Embryonic facial prominence (tissue), 1 donor: ENCODE measurements around the gene OR1F1.
"Not testable (repeated sequence)": the region's sequence is repeated elsewhere in the genome, so short reads cannot be mapped to it uniquely, and the experiment has no call there.

Source experiments
- DNase-seq: peaks from one replicate; pipeline ENCODE4 v3.0.0-alpha.2; 2016; ENCODE audit errors: extremely low spot score

Gene OR1F1

GRCh38 chr16:3150346-3151218 is 37.4 kb upstream of the OR1F1 start:
- DNase-seq: peak; percentile 88

GRCh38 chr16:3152027-3152276 is 36.1 kb upstream of the OR1F1 start:
- DNase-seq: no peak

- no peak for DNase-seq
Measured at GRCh38 chr16:3152277-3152990, 35.6 kb upstream of the OR1F1 start.

- DNase-seq: no peak
Measured at GRCh38 chr16:3152991-3153368, 35.0 kb upstream of the OR1F1 start.

DNA sequence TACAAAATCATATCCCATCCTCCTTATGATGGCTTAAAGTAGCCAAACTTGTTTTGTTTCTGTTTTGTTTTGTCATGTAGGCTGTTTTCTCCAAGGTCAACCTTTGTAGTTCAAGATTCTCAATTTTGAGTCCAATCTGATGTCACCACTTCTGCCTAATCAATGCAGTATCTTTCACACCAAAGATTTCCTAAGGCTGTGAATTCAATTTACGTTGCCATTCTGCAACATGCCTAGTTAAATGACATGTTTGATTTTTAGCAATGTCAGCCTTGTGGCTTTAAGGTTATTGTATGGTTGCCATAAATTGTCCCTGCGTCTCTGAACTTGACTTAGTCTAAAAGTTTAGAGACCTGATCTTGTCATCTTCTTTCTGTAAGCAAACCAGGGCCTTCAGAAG is 32.8 kb upstream of the OR1F1 start:
- DNase-seq: no peak

- no peak for DNase-seq
Measured at GRCh38 chr16:3155972-3156371, 32.0 kb upstream of the OR1F1 start.

DNA sequence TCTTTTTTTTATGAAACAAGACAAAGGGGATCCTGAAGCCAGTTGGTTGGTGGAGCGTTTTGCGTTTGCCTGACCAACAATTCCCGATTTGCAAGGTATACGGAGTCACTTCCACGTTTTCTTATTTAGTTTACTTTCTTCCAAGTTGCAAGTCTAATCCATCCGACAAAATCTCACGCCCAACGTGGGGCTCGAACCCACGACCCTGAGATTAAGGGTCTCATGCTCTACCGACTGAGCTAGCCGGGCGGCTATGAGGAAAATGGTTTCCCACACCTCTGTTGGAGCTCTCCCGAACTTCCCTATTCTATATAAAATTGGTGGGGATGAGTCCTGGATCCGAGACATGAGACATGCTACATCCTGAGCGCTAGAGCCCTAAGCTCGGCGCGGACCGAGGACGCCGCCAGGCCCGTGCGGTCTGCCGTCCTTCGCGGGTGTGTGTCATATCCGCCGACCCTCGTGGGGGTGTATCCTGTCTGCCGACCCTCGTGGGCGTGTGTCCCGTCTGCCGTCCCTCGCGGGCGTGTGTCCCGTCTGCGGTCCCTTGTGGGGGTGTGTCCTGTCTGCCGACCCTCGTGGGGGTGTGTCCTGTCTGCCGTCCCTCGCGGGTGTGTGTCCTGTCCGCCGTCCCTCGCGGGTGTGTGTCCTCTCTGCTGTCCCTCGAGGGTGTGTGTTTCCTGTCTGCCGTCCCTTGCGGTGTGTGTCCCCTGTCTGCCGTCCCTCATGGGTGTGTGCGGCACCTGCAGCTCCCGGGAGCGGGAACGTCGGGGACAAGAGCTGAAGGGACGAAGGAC is 30.6 kb upstream of the OR1F1 start:
- peak; percentile 17 for DNase-seq

DNA sequence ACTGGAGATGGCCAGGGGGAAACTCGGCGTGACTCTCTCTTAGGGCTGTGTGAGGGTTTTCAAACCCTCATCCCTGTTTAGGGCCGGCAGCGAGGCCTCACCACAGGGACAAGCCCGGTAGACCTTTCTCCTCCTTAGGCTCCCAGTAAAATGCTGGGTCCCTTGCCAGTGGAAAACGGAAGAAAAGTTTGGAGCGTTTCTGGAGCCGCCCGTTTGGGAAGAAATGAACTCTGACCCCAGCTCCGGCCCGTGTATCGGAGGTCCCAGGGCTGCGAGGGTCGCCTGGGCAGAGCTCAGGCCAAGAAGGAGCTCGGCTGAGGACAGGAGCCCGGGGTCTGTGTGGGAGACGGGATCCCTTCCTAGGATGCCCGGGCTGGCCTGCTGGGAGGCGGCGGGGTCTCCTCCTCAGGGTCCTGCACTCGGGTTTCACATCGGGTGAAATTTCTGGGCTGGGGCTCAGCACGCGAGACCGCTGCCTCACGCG is 29.9 kb upstream of the OR1F1 start:
- no peak for DNase-seq

GRCh38 chr16:3158510-3159314 is 29.3 kb upstream of the OR1F1 start:
- DNase-seq: no peak

- no peak for DNase-seq
Measured at GRCh38 chr16:3161235-3162018, 26.6 kb upstream of the OR1F1 start.

- no peak for DNase-seq
Measured at GRCh38 chr16:3164121-3164991, 23.6 kb upstream of the OR1F1 start.

GRCh38 chr16:3165111-3165822 is 22.7 kb upstream of the OR1F1 start:
- no peak for DNase-seq

DNA sequence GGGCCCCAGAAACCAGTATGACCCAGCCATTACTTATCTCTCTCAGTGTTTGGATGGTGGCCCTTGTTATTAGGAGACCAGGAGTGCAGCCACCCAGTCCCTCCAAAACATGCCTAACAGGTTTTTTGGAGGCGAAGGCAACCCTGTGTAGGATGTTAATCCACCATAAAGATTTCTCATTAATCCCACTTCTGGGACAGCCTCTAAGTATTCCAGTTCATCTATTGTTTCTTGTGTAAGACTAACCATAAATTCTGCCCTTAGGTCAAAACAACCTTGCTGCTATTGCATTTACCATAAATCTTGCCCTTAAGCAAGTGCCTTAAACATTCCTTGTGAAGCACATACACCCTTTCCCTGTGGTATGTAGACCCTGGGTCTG is 21.5 kb upstream of the OR1F1 start:
- no peak for DNase-seq

- not testable (repeated sequence) for DNase-seq
Measured at GRCh38 chr16:3168729-3169128, 19.3 kb upstream of the OR1F1 start.

DNA sequence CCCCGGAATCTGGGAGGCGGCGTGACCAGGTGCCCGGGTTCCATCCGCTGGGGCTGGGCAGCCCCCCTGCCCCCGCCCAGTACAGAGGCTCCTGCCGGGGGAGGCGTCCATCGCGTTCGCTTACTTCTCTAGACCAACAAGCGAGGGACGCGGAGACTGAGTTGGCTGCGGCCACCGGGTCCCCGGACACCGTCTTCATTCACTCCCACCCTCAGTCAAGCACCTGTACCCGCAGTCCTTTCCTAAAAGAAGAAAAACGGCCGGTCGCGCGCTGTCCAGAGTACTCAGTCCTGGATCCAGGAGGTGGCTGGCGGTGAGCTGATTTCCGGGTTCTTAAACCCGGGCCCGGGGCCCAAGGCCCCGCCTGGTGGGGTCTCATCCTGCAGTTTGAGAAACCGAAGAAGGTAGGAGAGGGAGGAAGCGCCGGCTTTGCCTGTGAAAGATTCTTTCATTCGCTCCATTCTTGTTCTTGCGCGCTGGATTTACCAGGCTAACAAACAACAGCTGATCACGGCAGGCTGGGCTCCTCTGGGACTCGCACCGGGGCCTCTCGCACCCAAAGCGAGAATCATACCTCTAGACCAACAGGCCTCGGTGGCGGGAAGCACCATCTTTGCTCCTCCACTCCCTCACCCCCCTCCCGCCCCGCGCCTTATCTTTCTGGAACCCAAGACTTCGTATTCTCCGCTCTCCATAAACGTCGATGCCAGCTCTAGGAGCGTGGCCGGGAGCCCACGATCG is 17.4 kb upstream of the OR1F1 start:
- no peak for DNase-seq

- no peak for DNase-seq
Measured at GRCh38 chr16:3171181-3171854, 16.7 kb upstream of the OR1F1 start.

DNA sequence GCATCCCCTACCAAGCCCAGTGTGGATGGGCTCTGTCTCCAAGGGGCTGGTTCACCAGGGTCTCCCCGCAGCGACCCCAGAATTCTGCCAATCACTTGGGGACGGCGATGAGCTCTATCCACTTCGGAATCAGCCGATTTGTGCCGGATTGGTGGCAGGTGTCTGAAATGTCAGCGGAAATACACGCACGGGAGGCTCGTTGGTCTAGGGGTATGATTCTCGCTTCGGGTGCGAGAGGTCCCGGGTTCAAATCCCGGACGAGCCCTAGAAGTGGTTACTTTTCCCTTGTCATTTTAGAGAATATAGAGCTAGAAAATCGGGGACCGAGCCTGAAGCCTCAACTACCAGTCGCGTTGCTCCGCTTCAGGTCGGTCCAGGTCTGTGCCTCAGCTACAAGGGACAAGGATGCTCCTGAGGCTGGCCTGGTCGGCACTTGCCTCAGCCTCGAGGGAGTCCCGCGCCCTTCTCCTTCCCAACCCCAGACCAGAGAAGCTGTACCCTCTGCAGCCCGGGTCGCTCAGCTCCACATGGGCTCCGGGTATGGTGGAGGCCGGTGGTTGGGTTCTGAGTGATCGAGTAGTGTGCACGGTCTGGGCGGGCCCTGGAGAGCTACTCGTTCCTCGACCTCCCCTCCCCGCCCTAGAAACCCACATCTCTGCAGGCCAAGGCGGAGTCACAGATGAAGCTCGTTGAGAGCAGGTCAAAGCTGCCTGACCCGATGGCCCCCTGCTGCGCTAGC is 16.0 kb upstream of the OR1F1 start:
- DNase-seq: no peak
